IPS DF 4.7 (cell line): ENCODE results near the gene MYO3B.
"Not testable (repeated sequence)": the region's sequence is repeated elsewhere in the genome, so short reads cannot be mapped to it uniquely, and the experiment has no call there.

ENCODE experiments used
- DNase-seq: peaks from one replicate; pipeline ENCODE4 v3.0.0-alpha.2; 2013; ENCODE audit warnings: low spot score; ENCODE audit errors: extremely low read depth

MYO3B gene

DNA sequence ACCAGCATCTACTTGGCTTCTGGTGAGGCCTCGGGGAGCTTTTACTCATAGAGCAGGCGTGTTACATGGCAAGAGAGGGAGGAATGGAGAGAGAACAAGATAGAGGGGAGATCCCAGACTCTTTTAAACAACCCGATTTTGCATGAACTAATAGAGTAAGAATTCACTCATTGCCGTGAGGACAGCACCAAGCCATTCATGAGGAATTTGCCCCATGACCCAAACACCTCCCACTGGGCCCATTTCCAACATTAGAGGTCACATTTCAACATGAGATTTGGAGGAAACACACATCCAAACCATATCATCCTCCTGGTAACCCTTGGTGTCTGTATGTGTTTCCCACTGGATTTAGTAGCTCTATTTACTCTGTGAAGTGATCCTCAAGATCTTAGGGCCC is 287.3 kb downstream of the MYO3B start:
- DNase-seq: no peak

DNA sequence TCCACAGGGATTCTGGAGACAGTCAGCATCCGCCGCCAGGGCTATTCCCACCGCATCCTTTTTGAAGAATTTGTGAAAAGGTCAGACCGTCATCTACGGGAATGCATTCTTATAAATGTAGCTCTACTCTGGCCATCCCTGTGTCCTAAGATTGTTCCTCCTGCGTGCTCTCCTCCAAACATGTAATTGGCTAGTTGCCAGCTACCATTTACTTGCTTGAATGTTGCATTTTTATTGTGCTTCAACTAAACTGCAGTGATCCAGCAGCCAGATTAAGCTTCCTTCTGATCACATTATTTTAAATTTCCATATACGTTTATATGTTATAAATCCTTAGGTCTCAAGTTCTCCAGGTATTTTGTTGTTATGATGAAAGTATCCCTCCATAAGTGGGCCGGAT is 288.7 kb downstream of the MYO3B start:
- no peak for DNase-seq

DNA sequence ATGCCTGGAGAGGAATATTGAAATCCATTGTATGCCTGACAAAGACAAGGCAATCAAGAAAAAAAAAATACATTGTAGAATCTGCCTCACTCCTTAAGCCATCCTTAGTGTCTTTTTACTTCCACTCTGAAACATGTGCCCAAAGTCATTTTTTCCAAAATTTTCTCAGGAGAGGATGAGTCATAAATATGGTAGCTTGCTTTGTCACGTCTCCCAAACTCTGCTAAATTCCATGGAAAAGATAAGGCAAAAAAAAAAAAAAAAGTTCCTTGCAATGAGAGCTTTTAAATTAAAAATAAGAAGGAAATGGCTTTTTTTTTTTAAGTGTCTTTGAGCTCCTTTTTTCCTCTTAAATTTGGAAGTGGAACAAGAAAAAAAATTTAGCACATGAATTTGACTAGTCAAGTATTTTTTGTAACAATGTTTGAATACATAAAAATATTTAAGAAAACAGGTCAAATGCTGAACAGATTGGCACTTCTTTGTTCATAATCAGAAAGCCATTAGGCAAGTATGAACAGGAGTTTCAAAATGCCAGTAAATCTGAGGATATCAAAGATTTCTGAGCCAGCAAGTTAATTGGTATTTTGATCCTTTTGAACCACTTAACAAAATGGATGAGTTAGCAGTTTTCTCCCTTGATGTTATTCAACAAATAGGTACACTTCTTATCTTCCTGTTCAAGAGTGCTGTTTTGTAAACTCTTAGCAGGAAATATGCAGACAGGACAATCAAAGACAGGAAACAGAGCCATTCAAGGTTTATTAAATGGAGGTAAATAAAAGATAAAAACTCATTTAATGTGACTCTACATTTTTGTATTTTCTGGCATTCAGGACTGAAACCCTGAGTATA is 289.8 kb downstream of the MYO3B start:
- DNase-seq: no peak

- no peak for DNase-seq
Measured at GRCh38 chr2:170468557-170468956, 290.6 kb downstream of the MYO3B start.

- not testable (repeated sequence) for DNase-seq
Measured at GRCh38 chr2:170472498-170472897, 294.6 kb downstream of the MYO3B start.

DNA sequence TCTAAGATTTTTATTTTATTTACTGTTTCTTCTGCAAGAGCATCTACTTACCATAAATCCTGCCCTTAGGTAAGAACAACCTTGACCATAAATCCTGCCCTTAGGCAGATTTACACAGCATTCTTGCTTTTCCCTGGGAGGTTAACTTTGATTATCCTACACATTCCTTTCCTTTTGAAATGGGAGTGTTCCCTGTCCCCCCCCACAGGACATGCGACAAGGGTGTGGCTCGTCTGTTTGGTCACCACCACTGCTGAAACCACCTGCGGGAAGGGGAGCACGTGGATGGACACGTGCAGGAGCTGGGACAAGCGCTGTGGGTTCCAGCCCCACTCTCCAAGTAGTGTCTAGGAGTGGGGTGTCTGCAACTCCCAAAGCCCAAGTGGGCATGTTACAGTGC is 297.9 kb downstream of the MYO3B start:
- DNase-seq: no peak

- DNase-seq: no peak
Measured at GRCh38 chr2:170477630-170478029, 299.7 kb downstream of the MYO3B start.

DNA sequence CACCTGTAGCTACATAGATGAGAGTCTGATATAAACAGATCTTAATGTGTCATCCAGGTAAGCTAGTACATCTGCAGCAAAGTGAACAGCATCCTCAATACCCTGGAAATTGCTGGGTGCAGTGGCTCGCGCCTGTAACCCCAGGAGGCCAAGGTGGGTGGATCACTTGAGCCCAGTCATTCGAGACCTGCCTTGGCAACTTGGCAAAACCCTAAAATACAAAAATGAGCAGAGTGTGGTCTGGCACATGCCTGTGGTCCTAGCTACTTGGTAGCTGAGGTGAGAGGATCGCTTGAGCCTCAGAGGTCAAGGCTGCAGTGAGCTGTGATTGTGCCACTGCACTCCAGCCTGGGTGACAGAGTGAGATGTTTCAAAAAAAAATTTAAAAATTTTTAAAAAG is 303.3 kb downstream of the MYO3B start:
- DNase-seq: no peak

DNA sequence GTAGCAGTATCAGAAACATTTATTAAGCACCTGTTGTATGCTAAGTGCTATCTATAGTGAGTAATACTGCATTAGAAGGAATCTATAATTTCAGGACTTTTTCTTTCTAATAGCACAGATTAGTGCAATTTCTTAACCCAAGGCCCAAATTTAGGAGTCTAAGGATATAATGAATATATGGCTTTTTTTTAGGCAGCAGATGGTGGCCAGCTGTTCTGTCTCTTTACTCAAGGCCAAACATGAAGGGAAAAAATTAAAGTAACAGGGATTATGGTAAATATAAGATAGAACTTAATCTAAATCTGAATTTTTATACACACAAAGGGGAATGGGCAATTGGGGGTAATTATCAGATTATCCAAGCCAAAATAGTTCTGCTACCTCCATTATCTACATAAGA is 306.6 kb downstream of the MYO3B start:
- DNase-seq: no peak

DNA sequence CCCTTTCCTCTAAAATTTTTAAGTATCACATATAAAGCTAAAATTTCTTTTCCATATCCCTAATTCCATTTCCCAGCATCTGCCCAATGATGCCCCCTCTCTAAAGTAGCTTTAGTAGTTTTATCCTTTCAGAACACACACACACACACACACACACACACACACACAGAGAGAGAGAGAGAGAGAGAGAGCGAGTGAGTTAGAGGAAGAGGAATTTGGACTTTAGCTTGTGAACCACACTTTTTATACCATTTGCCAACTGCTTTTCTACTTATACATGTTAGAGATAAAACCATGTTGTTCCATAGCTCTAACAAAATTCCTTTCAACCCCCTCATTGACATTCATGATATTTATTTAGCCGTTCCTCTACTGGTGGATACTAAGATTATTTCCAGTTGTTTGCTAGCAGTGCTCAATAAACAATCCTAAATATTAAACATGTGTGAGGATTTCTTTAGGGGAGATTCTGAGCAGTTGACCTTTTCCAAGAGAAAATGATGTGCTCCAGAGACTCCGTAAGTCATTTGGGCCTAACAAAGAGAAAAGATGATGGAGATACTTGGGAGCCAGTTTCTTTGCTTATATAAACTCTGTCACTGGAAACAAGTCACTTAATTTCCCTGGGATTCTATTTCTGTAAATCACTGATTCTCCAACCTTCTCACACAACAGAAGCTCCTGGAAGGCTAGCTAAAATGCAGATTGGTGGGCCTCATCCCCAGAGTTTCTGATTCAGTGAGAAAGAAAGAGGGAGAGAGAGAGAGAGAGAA is 307.5 kb downstream of the MYO3B start:
- no peak for DNase-seq

GRCh38 chr2:170486730-170487129 is 308.8 kb downstream of the MYO3B start:
- DNase-seq: no peak

DNA sequence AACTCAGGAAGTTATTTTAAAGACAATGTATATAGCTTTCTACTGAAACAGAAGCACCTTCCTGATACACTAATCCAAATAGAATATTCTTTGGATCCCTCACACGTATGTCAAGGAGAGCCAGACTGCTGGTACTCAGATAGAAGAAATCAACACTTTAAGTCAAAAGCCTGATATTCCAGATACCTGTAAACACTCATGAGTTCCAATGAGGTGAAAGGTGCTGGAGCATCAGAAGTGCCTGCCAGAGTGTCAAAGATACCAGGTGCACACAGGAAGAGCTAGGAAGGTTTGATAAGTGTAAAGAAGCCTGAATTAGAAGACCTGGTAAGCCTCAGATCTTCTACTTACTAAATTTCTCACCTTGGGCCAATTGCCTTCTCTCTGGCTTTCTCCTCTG is 310.9 kb downstream of the MYO3B start:
- DNase-seq: no peak

- DNase-seq: no peak
Measured at GRCh38 chr2:170492010-170492409, 314.1 kb downstream of the MYO3B start.

DNA sequence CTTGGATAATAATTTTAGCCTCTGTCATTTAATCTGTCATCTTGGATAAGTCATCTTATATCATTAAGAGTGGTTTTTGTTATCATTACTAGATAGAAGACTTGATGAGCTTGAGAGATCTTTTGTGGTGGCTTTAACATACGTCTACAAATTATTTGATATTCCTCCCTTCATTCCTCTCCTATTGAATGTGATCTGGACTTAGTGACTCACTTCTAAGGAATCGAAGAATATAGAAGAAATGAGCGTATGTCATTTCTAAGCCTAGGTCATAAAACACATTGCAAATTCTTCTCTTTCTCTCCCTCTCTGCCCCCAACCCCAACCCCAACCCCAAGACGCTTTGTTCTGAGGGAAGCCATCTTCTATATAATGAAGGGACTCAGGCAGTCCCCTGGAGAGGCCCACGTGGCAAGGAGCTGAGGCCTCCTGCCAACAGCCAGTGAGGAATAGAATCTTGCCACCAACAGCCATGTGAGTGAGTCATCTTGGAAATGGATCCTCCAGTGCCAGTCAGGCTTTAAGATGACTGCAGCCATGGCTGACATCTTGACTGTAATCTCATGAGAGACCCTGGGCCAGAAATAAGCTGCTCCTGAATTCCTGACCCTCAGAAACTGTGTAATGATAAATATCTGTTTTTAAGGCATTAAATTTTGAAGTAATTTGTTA is 315.6 kb downstream of the MYO3B start:
- no peak for DNase-seq

- DNase-seq: no peak
Measured at GRCh38 chr2:170495896-170496295, 317.9 kb downstream of the MYO3B start.

- DNase-seq: no peak
Measured at GRCh38 chr2:170498619-170499018, 320.7 kb downstream of the MYO3B start.

DNA sequence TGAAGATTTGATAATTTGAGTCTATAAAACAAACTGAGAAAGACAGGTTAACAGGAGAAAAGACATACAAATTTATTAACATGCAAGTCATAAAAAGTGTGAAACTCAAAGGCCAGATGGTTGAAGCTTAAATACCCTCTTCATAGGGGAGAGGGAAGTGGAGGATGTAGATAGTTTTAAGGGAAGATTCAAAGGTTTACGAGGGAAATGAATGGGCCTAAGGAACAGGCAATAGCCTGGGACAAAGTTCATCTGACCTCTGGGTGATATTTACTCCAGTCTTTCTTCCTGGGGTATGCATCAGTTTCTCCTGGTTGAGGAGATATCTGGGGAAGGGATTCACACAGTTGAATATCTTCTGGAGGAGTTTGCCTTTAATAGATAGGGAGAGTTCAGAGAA is 322.2 kb downstream of the MYO3B start:
- DNase-seq: no peak

DNA sequence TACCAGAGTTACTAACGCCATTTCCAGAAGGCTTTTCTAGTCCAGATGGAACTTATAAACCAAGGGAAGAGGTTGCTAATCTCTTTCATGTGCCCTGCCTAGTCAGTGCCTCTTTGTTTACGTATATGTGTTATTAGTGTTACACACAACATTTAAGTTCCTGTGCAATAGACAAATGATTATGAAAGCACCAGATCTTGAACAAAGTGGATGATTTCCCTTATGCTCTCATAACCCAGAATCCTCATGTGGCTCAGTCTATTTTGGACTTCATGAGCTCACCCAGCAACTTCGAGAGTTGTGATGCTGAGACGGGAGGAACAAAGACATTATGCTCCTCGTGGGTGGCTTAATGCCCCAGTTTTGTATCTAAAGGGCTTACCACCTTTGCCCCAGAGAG is 322.8 kb downstream of the MYO3B start:
- DNase-seq: no peak

GRCh38 chr2:170501421-170502043 is 323.6 kb downstream of the MYO3B start:
- no peak for DNase-seq

DNA sequence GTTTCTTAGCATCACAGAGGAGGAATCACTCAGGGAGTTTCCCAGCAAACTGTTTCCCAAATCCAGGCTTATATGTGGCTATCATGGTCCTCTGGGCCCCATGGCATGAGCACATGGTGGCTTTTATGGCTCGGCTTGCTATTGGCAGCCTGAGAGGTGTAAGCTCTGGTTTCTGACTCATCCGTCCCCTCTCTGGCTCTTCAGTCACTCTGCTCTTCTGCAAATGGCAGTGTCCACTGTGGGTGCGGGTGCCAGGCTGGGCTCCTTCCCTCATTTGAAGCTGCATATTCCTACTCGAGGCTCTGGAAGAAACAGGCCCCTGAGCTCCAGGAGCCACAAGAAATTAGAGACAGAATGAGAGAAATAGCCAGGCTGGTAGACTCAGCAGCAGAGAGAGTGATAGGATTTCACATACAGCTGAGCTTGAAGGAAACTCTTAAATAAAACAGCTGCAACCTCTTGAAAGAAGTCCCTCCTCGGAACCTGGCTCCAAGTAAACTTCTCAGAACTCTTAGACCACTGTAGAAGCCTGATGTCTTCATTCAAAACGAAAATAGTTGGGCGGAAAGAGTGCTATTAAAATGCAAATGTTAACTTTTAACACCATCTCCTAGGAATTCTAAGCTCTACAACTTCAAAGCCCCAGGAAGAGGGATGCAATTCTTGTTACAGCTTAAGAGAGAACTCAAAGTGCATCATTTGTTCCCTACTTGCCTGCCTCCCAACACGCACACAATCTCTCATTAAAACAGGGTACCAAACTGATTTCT is 324.6 kb downstream of the MYO3B start:
- peak; percentile 80 for DNase-seq

DNA sequence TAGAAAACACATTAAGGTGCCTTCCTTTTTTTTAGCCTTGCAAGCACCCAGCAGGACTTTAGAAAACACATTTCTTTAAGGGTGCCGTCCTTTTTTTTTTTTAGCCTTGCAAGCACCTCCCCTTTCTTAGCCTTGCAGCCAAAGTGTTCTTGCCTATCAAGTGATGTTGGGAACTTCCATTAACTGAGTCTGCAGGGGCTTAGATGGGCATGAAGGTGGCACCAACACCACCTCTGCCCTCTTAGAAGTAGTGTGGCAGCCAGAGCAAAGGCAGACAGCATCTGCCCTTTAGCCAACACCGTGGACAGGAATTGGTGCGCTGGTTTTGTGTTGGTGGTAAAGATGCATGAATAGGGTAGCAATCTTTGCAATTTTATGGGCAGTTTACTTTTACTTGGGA is 325.6 kb downstream of the MYO3B start:
- no peak for DNase-seq
